PC-9 (cell line): ENCODE data around the gene SERINC2.

ENCODE experiments used
- CTCF ChIP-seq: fragments of 200-600 bp; sonication (generic); conservative IDR thresholded peaks from 2 replicates; pipeline ENCODE4 v1.6.1; 2017; ENCODE audit warnings: mixed run types, antibody characterized with exemption, mild to moderate bottlenecking, moderate library complexity
- EZH2 ChIP-seq: fragments of 200-600 bp; sonication (generic); IDR thresholded peaks from 2 replicates; pipeline ENCODE4 v1.8.0; 2017; ENCODE audit warnings: antibody characterized with exemption, low read depth

- no peak for TF ChIP-seq CTCF
- no peak for TF ChIP-seq EZH2
Measured at GRCh38 chr1:31423418-31423947, 10.5 kb downstream of the SERINC2 start.
